CMK (cell line): ENCODE measurements around the gene MEGF9.
A peak's percentile ranks its signal among the peaks of the same experiment; 100 is the strongest.
"Not testable (repeated sequence)": the region's sequence is repeated elsewhere in the genome, so short reads cannot be mapped to it uniquely, and the experiment has no call there.

Experiments
- DNase-seq: peaks from one replicate; pipeline ENCODE4 v3.0.0-alpha.2; 2010; ENCODE audit warnings: low read depth

MEGF9 gene

GRCh38 chr9:120571443-120572257 is 142.6 kb downstream of the MEGF9 start:
- DNase-seq, result no peak

GRCh38 chr9:120570296-120570695 is 144.0 kb downstream of the MEGF9 start:
- no peak for DNase-seq

GRCh38 chr9:120569556-120569955 is 144.7 kb downstream of the MEGF9 start:
- no peak for DNase-seq

- DNase-seq, result no peak
These were observed 145.5 kb downstream of the MEGF9 start for GRCh38 chr9:120568816-120569215.

GRCh38 chr9:120567874-120568273 is 146.4 kb downstream of the MEGF9 start:
- no peak for DNase-seq

GRCh38 chr9:120567081-120567480 is 147.2 kb downstream of the MEGF9 start:
- no peak for DNase-seq

- DNase-seq, result no peak
These were observed 149.7 kb downstream of the MEGF9 start for GRCh38 chr9:120564589-120564988.

- DNase-seq, result no peak
These were observed 151.3 kb downstream of the MEGF9 start for GRCh38 chr9:120562861-120563443.

GRCh38 chr9:120561709-120562108 is 152.6 kb downstream of the MEGF9 start:
- DNase-seq, result peak; percentile 68

- no peak for DNase-seq
These were observed 154.7 kb downstream of the MEGF9 start for GRCh38 chr9:120559546-120559945.

- DNase-seq, result no peak
These were observed 155.8 kb downstream of the MEGF9 start for GRCh38 chr9:120558454-120558853.

GRCh38 chr9:120557205-120557604 is 157.1 kb downstream of the MEGF9 start:
- DNase-seq, result no peak

GRCh38 chr9:120556775-120557174 is 157.5 kb downstream of the MEGF9 start:
- DNase-seq, result no peak

GRCh38 chr9:120555839-120556238 is 158.4 kb downstream of the MEGF9 start:
- DNase-seq, result no peak

- DNase-seq, result not testable (repeated sequence)
These were observed 162.0 kb downstream of the MEGF9 start for GRCh38 chr9:120552210-120552704.
